ENCODE measurements around the gene ABCA3.

The ABCA3 gene

DNA sequence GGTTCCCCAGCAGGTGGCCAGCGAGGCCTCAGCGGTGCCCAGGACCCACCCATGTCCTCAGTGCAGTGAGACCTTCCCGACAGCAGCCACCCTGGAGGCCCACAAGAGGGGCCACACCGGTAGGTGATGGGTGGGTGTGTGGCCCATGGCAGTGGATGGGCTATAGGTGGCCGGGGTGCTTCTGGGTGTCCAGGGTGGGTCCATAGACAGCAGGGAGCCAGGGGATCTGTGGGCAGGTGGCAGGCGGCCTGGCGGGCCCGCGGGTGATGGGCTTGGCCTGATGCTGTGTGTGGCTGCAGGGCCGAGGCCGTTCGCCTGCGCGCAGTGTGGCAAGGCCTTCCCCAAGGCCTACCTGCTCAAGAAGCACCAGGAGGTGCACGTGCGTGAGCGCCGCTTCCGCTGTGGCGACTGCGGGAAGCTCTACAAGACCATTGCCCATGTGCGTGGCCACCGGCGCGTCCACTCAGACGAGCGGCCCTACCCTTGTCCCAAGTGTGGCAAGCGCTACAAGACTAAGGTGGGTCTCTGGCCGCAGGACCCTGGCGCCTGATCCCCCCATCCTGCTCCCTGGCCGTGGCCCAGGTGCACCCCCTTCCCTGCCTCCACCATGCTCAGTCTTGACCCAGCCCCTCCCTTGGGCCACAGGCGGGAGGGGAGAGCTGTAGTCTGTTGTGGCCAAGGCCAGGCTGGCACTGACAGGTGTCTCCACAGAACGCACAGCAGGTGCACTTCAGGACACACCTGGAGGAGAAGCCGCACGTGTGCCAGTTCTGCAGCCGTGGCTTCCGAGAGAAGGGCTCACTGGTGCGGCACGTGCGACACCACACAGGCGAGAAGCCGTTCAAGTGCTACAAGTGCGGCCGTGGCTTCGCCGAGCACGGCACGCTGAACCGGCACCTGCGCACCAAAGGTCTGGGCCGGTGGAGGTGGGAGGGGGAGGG lies 106.4 kb downstream of the ABCA3 start:
- no peak for DNase-seq

DNA sequence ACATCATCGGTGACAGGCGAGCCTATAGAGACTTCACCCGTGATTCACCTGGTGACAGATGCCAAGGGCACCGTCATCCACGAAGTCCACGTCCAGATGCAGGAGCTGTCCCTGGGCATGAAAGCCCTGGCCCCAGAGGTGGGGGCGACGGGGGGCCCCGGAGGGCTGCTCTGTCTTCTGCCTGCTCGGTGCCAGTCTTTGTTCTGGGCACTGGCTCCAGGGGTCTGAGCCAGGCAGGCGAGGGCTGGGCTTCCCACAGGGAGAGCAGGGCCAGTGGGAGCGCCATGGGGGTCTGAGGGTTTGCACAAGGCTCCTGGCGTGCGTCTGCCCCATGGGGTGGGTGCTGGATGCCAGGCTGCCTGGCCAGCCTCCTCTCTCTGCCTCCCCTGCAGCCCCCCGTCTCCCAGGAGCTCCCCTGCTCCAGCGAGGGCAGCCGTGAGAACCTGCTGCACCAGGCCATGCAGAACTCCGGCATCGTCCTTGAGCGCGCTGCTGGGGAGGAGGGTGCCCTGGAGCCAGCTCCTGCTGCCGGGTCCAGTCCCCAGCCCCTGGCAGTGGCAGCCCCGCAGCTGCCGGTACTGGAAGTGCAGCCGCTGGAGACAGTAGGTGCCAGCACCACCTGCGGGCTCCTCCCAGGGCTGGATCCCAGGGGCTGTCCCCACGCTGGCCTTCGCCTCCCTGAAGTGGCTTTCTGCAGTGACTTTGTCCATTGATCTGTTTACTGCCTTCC lies 107.3 kb downstream of the ABCA3 start:
- no peak for DNase-seq

DNA sequence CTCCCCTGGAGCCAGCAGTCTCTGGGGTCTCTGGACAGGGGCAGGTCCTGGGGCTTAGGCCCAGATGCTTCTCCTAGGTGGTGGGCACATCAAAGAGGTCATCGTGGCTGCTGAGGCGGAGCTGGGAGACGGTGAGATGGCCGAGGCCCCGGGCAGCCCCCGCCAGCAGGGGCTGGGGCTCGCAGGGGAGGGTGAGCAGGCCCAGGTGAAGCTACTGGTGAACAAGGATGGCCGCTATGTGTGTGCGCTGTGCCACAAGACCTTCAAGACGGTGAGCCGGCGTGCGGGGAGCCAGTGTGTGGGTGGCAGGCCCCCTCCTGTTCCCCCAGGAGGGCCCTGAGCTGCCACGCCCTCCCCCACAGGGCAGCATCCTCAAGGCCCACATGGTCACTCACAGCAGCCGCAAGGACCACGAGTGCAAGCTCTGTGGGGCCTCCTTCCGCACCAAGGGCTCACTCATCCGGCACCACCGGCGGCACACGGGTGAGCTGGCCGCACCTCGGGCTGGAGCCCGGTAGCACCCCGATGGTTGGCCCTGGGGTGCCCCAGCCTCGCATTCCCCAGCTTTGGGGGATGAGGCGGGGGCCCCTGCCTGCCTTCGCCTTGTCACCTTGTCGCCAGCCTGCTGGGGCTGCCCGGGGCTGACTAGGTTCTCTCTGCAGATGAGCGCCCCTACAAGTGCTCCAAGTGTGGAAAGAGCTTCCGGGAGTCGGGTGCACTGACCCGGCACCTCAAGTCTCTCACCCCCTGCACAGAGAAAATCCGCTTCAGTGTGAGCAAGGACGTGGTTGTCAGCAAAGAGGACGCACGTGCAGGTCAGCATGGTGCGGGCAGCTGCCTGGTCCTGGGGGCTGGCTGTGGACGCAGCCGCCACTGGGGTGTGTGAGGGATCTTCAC lies 108.2 kb downstream of the ABCA3 start:
- DNase-seq, result no peak

DNA sequence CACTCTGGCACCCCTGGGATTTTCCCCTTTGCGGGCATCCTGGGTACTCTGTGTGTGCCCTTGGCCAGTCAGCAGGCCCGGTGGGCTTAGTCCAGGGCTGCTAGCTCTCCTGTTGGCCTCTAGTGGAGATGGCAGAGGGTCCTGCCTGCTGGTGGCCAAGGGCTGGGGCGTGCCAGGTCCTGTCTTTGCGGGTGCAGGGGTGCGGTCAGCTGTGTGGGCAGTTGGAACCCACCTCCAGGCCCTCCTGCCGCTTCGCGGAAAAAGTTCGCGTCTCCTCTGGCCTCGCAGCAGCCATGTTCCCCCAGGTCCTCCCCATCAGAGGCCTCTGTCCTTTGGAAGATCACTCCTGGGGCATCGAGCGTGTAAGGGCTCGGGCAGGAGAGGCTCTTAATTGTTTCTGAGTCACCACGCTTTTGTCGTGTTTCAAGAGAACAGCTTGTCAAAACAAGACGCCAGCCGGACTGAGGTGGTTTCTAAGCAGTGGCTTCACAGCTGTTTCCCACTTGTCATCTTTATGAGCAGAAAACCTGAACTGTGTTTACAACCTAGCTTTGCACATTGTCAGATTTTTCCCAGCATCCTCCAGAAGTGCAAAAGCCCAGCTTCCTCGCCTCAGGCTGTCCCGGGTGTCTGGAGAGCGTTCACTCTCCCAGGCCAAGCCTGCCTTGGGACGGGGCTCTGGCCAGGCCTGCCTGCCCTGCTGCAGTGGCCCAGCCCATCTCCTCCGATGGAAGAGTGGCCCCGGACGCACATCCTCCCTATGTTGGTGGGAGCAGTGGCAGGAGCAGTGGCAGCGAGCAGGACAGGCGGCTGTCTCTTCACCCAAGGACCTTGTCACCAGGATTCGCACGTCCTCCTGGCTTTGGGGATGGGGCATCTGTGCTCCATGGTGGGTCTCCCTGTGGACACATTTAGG lies 109.3 kb downstream of the ABCA3 start:
- DNase-seq, result no peak

DNA sequence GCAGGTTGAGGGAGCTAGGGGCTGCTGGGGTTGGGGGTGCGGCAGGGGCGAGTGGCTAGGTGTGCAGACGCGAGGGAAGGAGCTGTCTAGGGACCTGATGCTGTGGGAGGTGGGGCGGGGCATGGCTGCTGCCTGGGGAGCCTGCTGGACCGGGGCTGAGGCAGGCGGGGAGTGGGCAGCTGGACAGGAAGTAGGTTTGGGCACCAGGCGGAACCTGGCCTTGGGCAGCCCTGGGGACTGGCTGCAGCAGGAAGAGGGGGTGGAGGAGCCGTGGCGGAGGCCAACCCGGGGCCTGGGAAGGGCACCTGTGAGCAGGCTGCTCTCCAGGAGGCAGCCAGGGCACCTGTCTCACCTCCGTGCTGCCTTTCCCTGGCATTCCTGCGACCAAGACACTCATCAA lies 110.2 kb downstream of the ABCA3 start:
- DNase-seq, result no peak

DNA sequence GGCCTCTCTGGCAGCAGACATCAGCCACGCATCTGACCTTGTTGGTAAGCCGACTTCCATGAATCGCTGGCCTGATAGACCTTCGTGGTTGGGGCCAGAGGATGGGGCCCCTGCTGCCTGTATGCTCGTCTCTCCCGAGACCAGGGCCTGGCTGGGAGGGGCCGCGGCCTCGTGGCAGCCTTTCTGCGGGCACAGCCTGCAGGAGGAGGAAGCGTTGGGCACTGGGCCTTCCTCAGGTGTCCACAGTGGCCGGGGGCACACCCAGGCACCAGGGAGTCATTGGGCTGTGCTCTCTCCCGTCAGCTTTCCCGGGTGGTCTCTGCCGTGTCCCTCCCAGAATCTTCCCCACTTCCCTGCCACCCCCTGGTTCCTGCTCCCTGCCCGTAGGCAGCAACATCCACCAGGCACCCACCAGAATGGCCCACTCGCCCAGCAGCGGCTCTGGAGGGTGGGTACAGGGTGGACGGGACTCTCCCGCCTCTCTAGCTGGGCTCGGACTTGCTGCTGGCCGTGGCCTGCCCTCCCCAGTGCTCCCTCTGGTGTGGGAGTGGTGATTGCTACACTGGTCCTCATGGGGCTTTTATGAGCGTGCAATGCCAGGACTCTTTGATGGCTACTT lies 110.8 kb downstream of the ABCA3 start:
- no peak for DNase-seq

DNA sequence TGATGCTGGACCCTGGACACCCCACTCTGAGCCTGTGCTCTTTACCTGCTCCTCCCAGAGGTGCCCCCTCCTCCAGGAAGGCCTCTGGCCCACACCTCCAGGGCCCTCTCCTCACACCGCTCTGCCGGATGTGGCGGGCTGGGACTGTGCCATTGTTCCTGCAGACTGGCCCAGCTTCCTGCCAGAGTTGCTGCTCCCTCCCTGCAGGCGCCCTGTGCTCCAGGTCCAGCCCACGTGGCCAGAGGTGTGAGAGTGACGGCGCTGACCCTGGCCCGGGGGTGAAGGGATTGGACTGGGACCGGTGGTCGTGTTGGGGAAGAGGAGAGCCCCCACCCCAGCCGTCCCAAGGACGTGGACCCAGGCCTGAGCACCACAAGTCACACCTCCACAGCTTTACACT lies 111.4 kb downstream of the ABCA3 start:
- no peak for DNase-seq

DNA sequence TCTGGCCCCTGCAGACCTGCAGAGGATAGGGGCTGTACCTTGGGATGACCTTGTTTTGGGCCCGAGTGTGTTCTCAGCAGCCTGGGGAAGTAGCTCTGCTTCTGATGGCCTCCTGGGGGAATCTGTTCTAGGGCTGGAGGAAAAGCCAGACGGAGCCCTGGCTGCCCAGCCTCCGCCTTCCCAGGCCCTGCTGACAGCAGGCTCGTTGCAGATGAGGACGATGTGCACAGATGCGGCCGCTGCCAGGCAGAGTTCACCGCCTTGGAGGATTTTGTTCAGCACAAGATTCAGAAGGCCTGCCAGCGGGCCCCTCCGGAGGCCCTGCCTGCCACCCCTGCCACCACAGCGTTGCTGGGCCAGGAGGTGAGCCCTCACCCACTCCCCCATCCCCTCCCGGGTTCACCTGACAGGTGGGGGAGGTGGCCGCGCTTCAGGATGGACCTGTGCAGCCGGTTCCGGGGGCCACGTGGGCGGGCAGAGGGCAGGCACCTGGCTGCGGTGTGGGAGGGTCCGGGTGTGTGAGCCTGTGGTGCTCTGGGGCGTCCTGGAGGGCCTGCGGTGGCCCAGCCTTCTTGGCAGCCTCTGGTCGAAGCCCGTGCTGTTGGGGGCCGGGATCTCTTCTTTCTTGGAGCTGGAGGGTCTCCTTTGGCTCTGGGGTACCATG lies 112.2 kb downstream of the ABCA3 start:
- no peak for DNase-seq

DNA sequence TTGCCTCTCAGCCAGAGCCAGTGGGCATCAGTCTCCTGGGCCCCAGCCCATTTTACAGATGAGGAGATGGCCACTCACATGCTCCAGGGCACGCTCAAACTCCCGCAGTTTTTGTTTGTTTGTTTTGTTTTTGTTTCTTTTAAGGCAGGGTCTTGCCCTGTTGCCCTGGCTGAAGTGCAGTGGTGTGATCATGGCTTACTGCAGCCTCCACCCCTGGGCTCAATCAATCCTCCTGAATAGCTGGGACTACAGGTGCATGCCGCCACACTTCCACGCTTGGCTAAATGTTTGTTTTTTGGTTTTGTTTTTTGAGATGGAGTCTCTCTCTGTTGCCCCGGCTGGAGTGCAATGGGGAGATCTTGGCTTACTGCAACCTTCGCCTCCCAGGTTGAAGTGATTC lies 113.6 kb downstream of the ABCA3 start:
- no peak for DNase-seq

DNA sequence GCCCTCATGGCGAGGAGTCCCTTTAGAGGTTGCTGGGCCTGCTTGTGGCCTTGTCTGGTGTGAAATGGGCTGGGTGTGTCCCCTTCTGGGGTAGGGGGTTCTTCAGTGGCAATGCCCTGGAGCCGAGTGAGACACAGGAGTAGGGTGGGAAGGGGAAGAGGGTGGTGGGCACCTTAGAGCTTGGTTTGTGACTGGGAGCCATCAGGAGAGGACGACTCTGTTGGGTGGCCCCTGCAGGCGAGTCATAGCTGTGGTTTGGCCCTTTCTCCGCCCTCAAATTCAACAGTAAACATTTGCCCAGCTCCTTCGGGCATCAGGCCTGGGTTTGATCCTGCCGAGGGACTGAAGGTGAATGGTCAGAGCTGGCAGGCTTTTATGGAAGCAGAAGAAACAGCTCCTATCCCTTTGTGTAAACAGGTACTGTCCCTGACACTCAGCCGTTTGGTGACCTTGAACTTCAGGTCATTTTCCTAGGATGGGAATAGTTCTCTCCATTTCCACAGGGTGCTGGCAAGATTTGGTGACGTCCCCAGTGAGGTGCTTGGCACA lies 114.2 kb downstream of the ABCA3 start:
- DNase-seq, result no peak

Data from NCI-H2081 treated with DMSO at 0.1 percent for 48 hours (cell line).